ENCODE measurements around the gene C6orf62. TPM values are rescaled to one million over a fixed set of nuclear protein-coding genes. Genes with fewer than 3 reads are reported as not detected.
"Not testable (repeated sequence)": the region's sequence is repeated elsewhere in the genome, so short reads cannot be mapped to it uniquely, and the experiment has no call there.

C6orf62 gene
- total RNA-seq, 1 donor: 168 TPM

DNA sequence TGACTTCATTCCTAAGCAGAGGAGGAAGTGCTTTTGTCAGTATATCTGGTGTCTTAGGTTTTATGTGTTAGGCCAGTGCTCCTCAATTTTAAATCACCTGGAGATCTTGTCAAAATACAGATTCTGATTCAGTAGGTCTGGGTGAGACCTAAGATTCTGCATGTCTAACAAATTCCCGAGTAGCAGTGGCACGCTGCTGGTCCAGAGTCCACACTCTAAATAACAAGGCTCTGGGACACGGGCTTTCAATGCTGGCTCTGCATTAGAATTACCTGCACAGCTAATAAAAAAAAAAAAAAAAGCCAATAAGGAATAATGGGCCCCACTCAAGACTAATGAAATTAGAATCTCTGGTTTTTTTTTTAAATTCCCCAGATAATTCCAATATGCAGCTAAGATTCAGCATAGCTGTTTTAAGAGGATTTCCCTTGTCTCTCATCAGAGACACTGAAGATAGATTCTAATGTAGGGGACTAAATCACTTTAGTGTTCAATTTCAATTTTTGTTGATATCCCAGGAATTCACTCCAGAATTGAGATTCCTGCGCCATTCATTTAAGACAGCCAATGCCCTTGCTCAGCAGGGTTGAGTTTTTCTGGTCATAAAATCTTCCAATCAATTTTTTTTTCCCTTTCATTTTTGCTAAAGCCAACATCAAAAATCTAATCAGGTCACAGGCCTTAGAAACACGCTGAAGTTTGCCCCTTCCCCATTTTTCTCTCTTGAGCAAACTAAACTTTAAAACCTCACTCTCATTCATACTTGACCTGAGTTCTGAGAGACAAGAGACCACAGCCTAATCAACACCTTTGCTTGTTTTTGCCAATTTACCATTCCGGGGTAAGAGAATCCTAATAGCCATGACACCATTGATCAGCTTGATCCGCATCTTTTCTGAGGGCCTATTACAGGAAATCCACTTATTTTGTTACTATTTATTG is 54.6 kb downstream of the C6orf62 start:
- Histone ChIP-seq H2AFZ (ENCODE audit: low read length) (no peak overlapping the region), H3K4me2 (ENCODE audit: insufficient read depth, low read length) (peak overlapping the region; percentile 91), H3K27me3 (ENCODE audit: insufficient read depth, low read length) (no peaks in the 10 kb centered on the region), H3K27ac (ENCODE audit: low read depth, low read length) (peak overlapping the region; percentile 95), H3K79me2 (ENCODE audit: insufficient read depth, low read length) (peaks cover 46% of the 10 kb centered on the region), H3K36me3 (ENCODE audit: insufficient read depth, low read length) (peaks cover 25% of the 10 kb centered on the region), H4K20me1 (ENCODE audit: insufficient read depth, low read length) (no peaks in the 10 kb centered on the region), H3K4me1 (ENCODE audit: insufficient read depth, low read length) (peaks cover 22% of the 10 kb centered on the region), H3K4me3 (ENCODE audit: insufficient read depth, low read length) (no peak overlapping the region), H3K9me3 (ENCODE audit: low read depth, low read length) (no peaks in the 10 kb centered on the region)
- no peak for DNase-seq (ENCODE audit: insufficient read length, low spot score, missing footprints)
- TF ChIP-seq, protein P1, sequence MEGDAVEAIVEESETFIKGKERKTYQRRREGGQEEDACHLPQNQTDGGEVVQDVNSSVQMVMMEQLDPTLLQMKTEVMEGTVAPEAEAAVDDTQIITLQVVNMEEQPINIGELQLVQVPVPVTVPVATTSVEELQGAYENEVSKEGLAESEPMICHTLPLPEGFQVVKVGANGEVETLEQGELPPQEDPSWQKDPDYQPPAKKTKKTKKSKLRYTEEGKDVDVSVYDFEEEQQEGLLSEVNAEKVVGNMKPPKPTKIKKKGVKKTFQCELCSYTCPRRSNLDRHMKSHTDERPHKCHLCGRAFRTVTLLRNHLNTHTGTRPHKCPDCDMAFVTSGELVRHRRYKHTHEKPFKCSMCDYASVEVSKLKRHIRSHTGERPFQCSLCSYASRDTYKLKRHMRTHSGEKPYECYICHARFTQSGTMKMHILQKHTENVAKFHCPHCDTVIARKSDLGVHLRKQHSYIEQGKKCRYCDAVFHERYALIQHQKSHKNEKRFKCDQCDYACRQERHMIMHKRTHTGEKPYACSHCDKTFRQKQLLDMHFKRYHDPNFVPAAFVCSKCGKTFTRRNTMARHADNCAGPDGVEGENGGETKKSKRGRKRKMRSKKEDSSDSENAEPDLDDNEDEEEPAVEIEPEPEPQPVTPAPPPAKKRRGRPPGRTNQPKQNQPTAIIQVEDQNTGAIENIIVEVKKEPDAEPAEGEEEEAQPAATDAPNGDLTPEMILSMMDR (IDR thresholded peaks at IDR 0.05; ENCODE audit: extremely low read depth, low read depth, low read length): no peak

DNA sequence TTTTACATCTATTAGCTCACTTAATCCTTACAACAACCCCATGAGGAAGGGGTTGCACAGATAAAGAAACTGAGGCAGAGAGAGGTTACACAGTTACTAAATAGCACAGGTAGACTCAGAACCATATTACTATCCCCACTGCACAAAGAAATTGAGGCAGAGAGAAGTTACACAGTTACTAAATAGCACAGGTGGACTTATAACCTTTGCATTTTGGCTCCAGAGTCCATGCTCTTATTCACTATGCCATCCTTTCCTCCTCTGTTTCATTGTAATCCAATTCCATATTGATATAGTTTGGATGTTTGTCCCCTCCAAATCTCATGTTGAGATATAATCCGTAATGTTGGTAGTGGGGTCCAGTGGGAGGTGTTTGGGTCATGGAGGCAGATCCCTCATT is 55.8 kb downstream of the C6orf62 start:
- no peaks in the 10 kb centered on the region for H4K20me1 ChIP-seq (ENCODE audit: insufficient read depth, low read length)
- TF ChIP-seq, protein P1 (IDR thresholded peaks at IDR 0.05; ENCODE audit: extremely low read depth, low read depth, low read length): no peak
- no peak overlapping the region for H2AFZ ChIP-seq (ENCODE audit: low read length)
- H3K27ac ChIP-seq (ENCODE audit: low read depth, low read length): no peak overlapping the region
- H3K9me3 ChIP-seq (ENCODE audit: low read depth, low read length): no peaks in the 10 kb centered on the region
- H3K27me3 ChIP-seq (ENCODE audit: insufficient read depth, low read length): no peaks in the 10 kb centered on the region
- no peak overlapping the region for H3K4me2 ChIP-seq (ENCODE audit: insufficient read depth, low read length)
- H3K4me1 ChIP-seq (ENCODE audit: insufficient read depth, low read length): peaks cover 32% of the 10 kb centered on the region
- DNase-seq (ENCODE audit: insufficient read length, low spot score, missing footprints): no peak
- H3K79me2 ChIP-seq (ENCODE audit: insufficient read depth, low read length): peaks cover 49% of the 10 kb centered on the region
- H3K4me3 ChIP-seq (ENCODE audit: insufficient read depth, low read length): no peak overlapping the region
- peaks cover 27% of the 10 kb centered on the region for H3K36me3 ChIP-seq (ENCODE audit: insufficient read depth, low read length)

DNA sequence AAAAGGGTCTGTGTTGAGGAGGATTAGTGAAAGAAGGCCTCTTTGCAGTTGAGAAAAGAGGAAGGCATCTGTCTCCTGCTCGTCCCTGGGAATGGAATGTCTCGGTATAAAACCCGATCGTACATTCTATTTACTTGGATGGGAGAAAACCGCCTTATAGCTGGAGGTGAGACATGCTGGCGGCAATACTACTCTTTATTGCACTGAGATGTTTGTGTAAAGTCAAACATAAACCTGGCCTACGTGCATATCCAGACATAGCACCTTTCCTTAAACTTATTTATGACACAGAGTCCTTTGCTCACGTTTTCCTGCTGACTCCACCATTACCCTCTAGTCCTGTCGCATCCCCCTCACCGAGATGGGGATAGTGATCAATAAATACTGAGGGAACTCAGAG is 56.7 kb downstream of the C6orf62 start:
- peaks cover 28% of the 10 kb centered on the region for H3K4me1 ChIP-seq (ENCODE audit: insufficient read depth, low read length)
- H3K79me2 ChIP-seq (ENCODE audit: insufficient read depth, low read length): peaks cover 49% of the 10 kb centered on the region
- no peaks in the 10 kb centered on the region for H3K9me3 ChIP-seq (ENCODE audit: low read depth, low read length)
- H2AFZ ChIP-seq (ENCODE audit: low read length): no peak overlapping the region
- H3K27me3 ChIP-seq (ENCODE audit: insufficient read depth, low read length): no peaks in the 10 kb centered on the region
- H3K4me3 ChIP-seq (ENCODE audit: insufficient read depth, low read length): no peak overlapping the region
- peaks cover 34% of the 10 kb centered on the region for H3K36me3 ChIP-seq (ENCODE audit: insufficient read depth, low read length)
- no peak for DNase-seq (ENCODE audit: insufficient read length, low spot score, missing footprints)
- H3K27ac ChIP-seq (ENCODE audit: low read depth, low read length): no peak overlapping the region
- no peaks in the 10 kb centered on the region for H4K20me1 ChIP-seq (ENCODE audit: insufficient read depth, low read length)
- H3K4me2 ChIP-seq (ENCODE audit: insufficient read depth, low read length): no peak overlapping the region
- TF ChIP-seq, protein P1 (IDR thresholded peaks at IDR 0.05; ENCODE audit: extremely low read depth, low read depth, low read length): no peak

DNA sequence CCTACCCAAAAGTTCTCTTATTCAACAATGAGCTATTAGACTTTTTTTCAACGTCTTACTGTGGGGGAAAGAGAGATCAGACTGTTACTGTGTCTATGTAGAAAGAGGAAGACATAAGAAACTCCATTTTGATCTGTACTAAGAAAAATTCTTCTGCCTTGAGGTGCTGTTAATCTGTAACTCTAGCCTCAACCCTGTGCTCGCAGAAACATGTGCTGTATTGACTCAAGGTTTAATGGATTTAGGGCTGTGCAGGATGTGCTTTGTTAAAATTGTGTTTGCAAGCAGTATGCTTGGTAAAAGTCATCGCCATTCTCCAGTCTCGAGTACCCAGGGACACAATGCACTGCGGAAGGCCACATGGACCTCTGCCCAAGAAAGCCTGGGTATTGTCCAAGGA is 57.2 kb downstream of the C6orf62 start:
- H3K79me2 ChIP-seq (ENCODE audit: insufficient read depth, low read length): peaks cover 52% of the 10 kb centered on the region
- H3K4me1 ChIP-seq (ENCODE audit: insufficient read depth, low read length): peaks cover 28% of the 10 kb centered on the region
- not testable (repeated sequence) for H3K4me2 ChIP-seq (ENCODE audit: insufficient read depth, low read length); DNase-seq (ENCODE audit: insufficient read length, low spot score, missing footprints); H3K27ac ChIP-seq (ENCODE audit: low read depth, low read length); H2AFZ ChIP-seq (ENCODE audit: low read length); H4K20me1 ChIP-seq (ENCODE audit: insufficient read depth, low read length); H3K4me3 ChIP-seq (ENCODE audit: insufficient read depth, low read length); H3K9me3 ChIP-seq (ENCODE audit: low read depth, low read length); H3K27me3 ChIP-seq (ENCODE audit: insufficient read depth, low read length)
- peaks cover 34% of the 10 kb centered on the region for H3K36me3 ChIP-seq (ENCODE audit: insufficient read depth, low read length)
